Activated CD4-positive, alpha-beta memory T cell treated with anti-CD3 and anti-CD28 coated beads, Interleukin-2, amount 10 ng/mL, durations not matched to agents 7 days and 5 days (primary cell): ENCODE measurements around the gene RPL14. TPM values are rescaled to one million over a fixed set of nuclear protein-coding genes. Genes with fewer than 3 reads are reported as not detected.
A peak's percentile ranks its signal among the peaks of the same experiment; 100 is the strongest.

ENCODE experiments used
- CTCF ChIA-PET: fragments of 350-600 bp; sonication (Branson Sonifier 250); formaldehyde crosslinking; loops from one replicate; lab custom pipeline; 2021; ENCODE audit warnings: antibody characterized with exemption, inconsistent platforms; lab: Charles Lee
- POLR2A ChIA-PET: fragments of 350-600 bp; sonication (Branson Sonifier 250); formaldehyde crosslinking; loops from one replicate; lab custom pipeline; 2021; ENCODE audit warnings: antibody characterized with exemption; lab: Charles Lee
- DNase-seq: peaks from one replicate; pipeline ENCODE4 v3.0.0-alpha.2; 2020
- H3K27ac Mint-ChIP-seq: one replicate; pipeline ENCODE4 v1.8.0; 2021; ENCODE audit warnings: mild to moderate bottlenecking, mixed read lengths
- H3K27me3 Mint-ChIP-seq: one replicate; pipeline ENCODE4 v1.8.0; 2021; ENCODE audit warnings: mixed read lengths
- H3K36me3 Mint-ChIP-seq: one replicate; pipeline ENCODE4 v1.8.0; 2021; ENCODE audit warnings: low read depth, mixed read lengths
- H3K4me1 Mint-ChIP-seq: one replicate; pipeline ENCODE4 v1.8.0; 2021; ENCODE audit warnings: mixed read lengths
- H3K4me3 Mint-ChIP-seq: one replicate; pipeline ENCODE4 v1.8.0; 2021; ENCODE audit warnings: mild to moderate bottlenecking, mixed read lengths
- H3K9me3 Mint-ChIP-seq: one replicate; pipeline ENCODE4 v1.8.0; 2021; ENCODE audit warnings: mixed read lengths
- total RNA-seq, 2 experiments: library from RNA; stranded (reverse); gene quantifications; one replicate each; pipeline ENCODE4 v1.2.3, GENCODE V29; 2021

Gene RPL14
- total RNA-seq, 2 experiments from 2014 or later, result 1,898 to 2,001 TPM

GRCh38 chr3:40464339-40465110 is 7.4 kb downstream of the RPL14 start:
- Mint-ChIP-seq H3K27ac (peak overlapping the region; percentile 71), H3K4me1 (peaks cover 45% of the 10 kb centered on the region), H3K9me3 (no peaks in the 10 kb centered on the region), H3K4me3 (no peak overlapping the region), H3K36me3 (peaks cover 71% of the 10 kb centered on the region), H3K27me3 (no peaks in the 10 kb centered on the region)
- POLR2A ChIA-PET, result interaction anchor here (0.6 to 3.3 kb wide), 8 partner anchors 10 to 234 kb away, joined by 3 to 19 read pairs (median 5); partner anchors contain the start of genes ZNF619, ZNF620 and ZNF621
- CTCF ChIA-PET, result interaction anchor here (1.0 kb wide), 2 partner anchors 10 to 12 kb away, joined by 3 read pairs; partner anchors contain the start of gene ZNF619
- DNase-seq, result no peak

- ChIA-PET CTCF (interaction anchor here (1.0 kb wide), 1 partner anchor 12 kb away, joined by 3 read pairs; the partner anchor contains the start of gene ZNF619), POLR2A (interaction anchor here (0.7 to 3.3 kb wide), 5 partner anchors 9 to 59 kb away, joined by 4 to 19 read pairs (median 13); partner anchors contain the start of gene ZNF619)
- no peaks in the 10 kb centered on the region for H3K9me3 Mint-ChIP-seq
- no peaks in the 10 kb centered on the region for H3K27me3 Mint-ChIP-seq
- H3K36me3 Mint-ChIP-seq, result peaks cover 65% of the 10 kb centered on the region
- H3K27ac Mint-ChIP-seq, result peak overlapping the region; percentile 4
- no peak overlapping the region for H3K4me3 Mint-ChIP-seq
- peaks cover 43% of the 10 kb centered on the region for H3K4me1 Mint-ChIP-seq
- no peak for DNase-seq
These were observed 7.9 kb downstream of the RPL14 start for GRCh38 chr3:40465111-40465407.

- Mint-ChIP-seq H3K27ac (peak overlapping the region; percentile 4), H3K4me3 (no peak overlapping the region), H3K36me3 (peaks cover 61% of the 10 kb centered on the region), H3K9me3 (no peaks in the 10 kb centered on the region), H3K4me1 (peaks cover 39% of the 10 kb centered on the region), H3K27me3 (no peaks in the 10 kb centered on the region)
- POLR2A ChIA-PET, result interaction anchor here (0.9 to 3.3 kb wide), 4 partner anchors 12 to 59 kb away, joined by 5 to 19 read pairs (median 16); partner anchors contain the start of gene ZNF619
- CTCF ChIA-PET, result interaction anchor here (1.0 kb wide), 1 partner anchor 11 kb away, joined by 3 read pairs; the partner anchor contains the start of gene ZNF619
- DNase-seq, result no peak
These were observed 8.3 kb downstream of the RPL14 start for GRCh38 chr3:40465456-40465855.

GRCh38 chr3:40468018-40468417 is 10.9 kb downstream of the RPL14 start:
- Mint-ChIP-seq H3K27me3 (no peaks in the 10 kb centered on the region), H3K4me1 (peaks cover 26% of the 10 kb centered on the region), H3K27ac (no peak overlapping the region), H3K4me3 (no peak overlapping the region), H3K9me3 (no peaks in the 10 kb centered on the region), H3K36me3 (peaks cover 43% of the 10 kb centered on the region)
- DNase-seq, result no peak
- ChIA-PET POLR2A (no interaction called here), CTCF (no interaction called here)

- no peaks in the 10 kb centered on the region for H3K4me1 Mint-ChIP-seq
- ChIA-PET CTCF (interaction anchor here (1.3 kb wide), 1 partner anchor 11 kb away, joined by 3 read pairs; no protein-coding TSS in a partner anchor), POLR2A (interaction anchor here (1.1 kb wide), 1 partner anchor 13 kb away, joined by 3 read pairs; the partner anchor contains the start of gene RPL14)
- H3K36me3 Mint-ChIP-seq, result peaks cover 17% of the 10 kb centered on the region
- H3K27ac Mint-ChIP-seq, result no peak overlapping the region
- no peak for DNase-seq
- no peaks in the 10 kb centered on the region for H3K27me3 Mint-ChIP-seq
- no peaks in the 10 kb centered on the region for H3K9me3 Mint-ChIP-seq
- no peak overlapping the region for H3K4me3 Mint-ChIP-seq
These were observed 13.6 kb downstream of the RPL14 start for GRCh38 chr3:40470701-40471100.

GRCh38 chr3:40476478-40477470 is 19.6 kb downstream of the RPL14 start, which contains the start of gene ZNF619:
Gene ZNF619, plus strand, starts transcription at chr3:40477122. Its CDS starts 858 bp downstream, at chr3:40477980.
- H3K4me3 Mint-ChIP-seq, result peak within 1 kb of the TSS; percentile 81
- peaks cover 22% of the 10 kb centered on the region for H3K36me3 Mint-ChIP-seq
- H3K9me3 Mint-ChIP-seq, result no peaks in the 10 kb centered on the region
- peaks cover 25% of the 10 kb centered on the region for H3K4me1 Mint-ChIP-seq
- ChIA-PET CTCF (interaction anchor here (1.2 to 1.4 kb wide), 3 partner anchors 12 to 29 kb away, joined by 3 to 4 read pairs (median 4); partner anchors contain the start of gene ZNF620), POLR2A (interaction anchor here (0.6 to 3.3 kb wide), 7 partner anchors 13 to 48 kb away, joined by 3 to 24 read pairs (median 12); partner anchors contain the start of genes RPL14, ZNF620 and ZNF621)
- peak; percentile 66 for DNase-seq
- H3K27me3 Mint-ChIP-seq, result no peaks in the 10 kb centered on the region
- peak within 1 kb of the TSS; percentile 63 for H3K27ac Mint-ChIP-seq

- Mint-ChIP-seq H3K9me3 (no peaks in the 10 kb centered on the region), H3K4me1 (peaks cover 31% of the 10 kb centered on the region)
- POLR2A ChIA-PET, result interaction anchor here (0.6 to 3.3 kb wide), 7 partner anchors 14 to 47 kb away, joined by 3 to 24 read pairs (median 12); partner anchors contain the start of genes RPL14, ZNF620 and ZNF621
These were observed 20.5 kb downstream of the RPL14 start for GRCh38 chr3:40477666-40478065.

GRCh38 chr3:40487172-40487571 is 30.0 kb downstream of the RPL14 start:
- DNase-seq, result no peak
- POLR2A ChIA-PET, result no interaction called here
- Mint-ChIP-seq H3K9me3 (peaks cover 28% of the 10 kb centered on the region), H3K36me3 (peaks cover 53% of the 10 kb centered on the region), H3K4me1 (peaks cover 15% of the 10 kb centered on the region), H3K4me3 (no peak overlapping the region), H3K27ac (no peak overlapping the region), H3K27me3 (no peaks in the 10 kb centered on the region)
- CTCF ChIA-PET, result no interaction called here

More at GRCh38 chr3:40477666-40478065, 20.5 kb downstream of the RPL14 start:
- H3K4me3 Mint-ChIP-seq, result peak overlapping the region; percentile 81
- no peak for DNase-seq
- peak overlapping the region; percentile 63 for H3K27ac Mint-ChIP-seq
- no peaks in the 10 kb centered on the region for H3K27me3 Mint-ChIP-seq
- CTCF ChIA-PET, result interaction anchor here (0.9 to 1.4 kb wide), 4 partner anchors 13 to 28 kb away, joined by 3 to 4 read pairs (median 4); partner anchors contain the start of gene ZNF620
- peaks cover 28% of the 10 kb centered on the region for H3K36me3 Mint-ChIP-seq

- CTCF ChIA-PET, result no interaction called here
- no peaks in the 10 kb centered on the region for H3K4me1 Mint-ChIP-seq
- POLR2A ChIA-PET, result no interaction called here
- peaks cover 29% of the 10 kb centered on the region for H3K36me3 Mint-ChIP-seq
- H3K4me3 Mint-ChIP-seq, result no peak overlapping the region
- no peak overlapping the region for H3K27ac Mint-ChIP-seq
- no peak for DNase-seq
- H3K9me3 Mint-ChIP-seq, result peaks cover 24% of the 10 kb centered on the region
- H3K27me3 Mint-ChIP-seq, result no peaks in the 10 kb centered on the region
These were observed 33.8 kb downstream of the RPL14 start for GRCh38 chr3:40490916-40491315.

GRCh38 chr3:40494698-40495097 is 37.6 kb downstream of the RPL14 start:
- peaks cover under 1% of the 10 kb centered on the region for H3K27me3 Mint-ChIP-seq
- POLR2A ChIA-PET, result no interaction called here
- H3K36me3 Mint-ChIP-seq, result peaks cover 4% of the 10 kb centered on the region
- H3K27ac Mint-ChIP-seq, result no peak overlapping the region
- CTCF ChIA-PET, result interaction anchor here (1.1 kb wide), 1 partner anchor 11 kb away, joined by 3 read pairs; the partner anchor contains the start of gene ZNF620
- no peaks in the 10 kb centered on the region for H3K9me3 Mint-ChIP-seq
- H3K4me3 Mint-ChIP-seq, result no peak overlapping the region
- no peaks in the 10 kb centered on the region for H3K4me1 Mint-ChIP-seq
- no peak for DNase-seq

- CTCF ChIA-PET, result interaction anchor here (0.9 kb wide), 1 partner anchor 9 kb away, joined by 3 read pairs; the partner anchor contains the start of gene ZNF620
These were observed 40.1 kb downstream of the RPL14 start for GRCh38 chr3:40497288-40497687.

GRCh38 chr3:40499952-40500351 is 42.8 kb downstream of the RPL14 start:
- Mint-ChIP-seq H3K4me3 (no peak overlapping the region), H3K4me1 (peaks cover 5% of the 10 kb centered on the region), H3K27me3 (peaks cover 5% of the 10 kb centered on the region), H3K36me3 (peaks cover 3% of the 10 kb centered on the region), H3K9me3 (no peaks in the 10 kb centered on the region), H3K27ac (no peak overlapping the region)
- no peak for DNase-seq
- POLR2A ChIA-PET, result interaction anchor here (1.1 kb wide), 1 partner anchor 24 kb away, joined by 3 read pairs; no protein-coding TSS in a partner anchor
- CTCF ChIA-PET, result interaction anchor here (1.1 kb wide), 1 partner anchor 81 kb away, joined by 3 read pairs; no protein-coding TSS in a partner anchor

More at GRCh38 chr3:40497288-40497687, 40.1 kb downstream of the RPL14 start:
- Mint-ChIP-seq H3K4me3 (no peak overlapping the region), H3K4me1 (no peaks in the 10 kb centered on the region), H3K36me3 (no peaks in the 10 kb centered on the region), H3K9me3 (no peaks in the 10 kb centered on the region), H3K27me3 (peaks cover 2% of the 10 kb centered on the region), H3K27ac (no peak overlapping the region)
- POLR2A ChIA-PET, result no interaction called here
- DNase-seq, result no peak
